NCI-H1436 treated with DMSO at 0.1 percent for 48 hours (cell line): ENCODE results near the gene CYP19A1.
"Not testable (repeated sequence)": the region's sequence is repeated elsewhere in the genome, so short reads cannot be mapped to it uniquely, and the experiment has no call there.

Experiments used
- DNase-seq: peaks from one replicate; lab custom pipeline; 2025; lab: John Stamatoyannopoulos, UW

Gene CYP19A1

GRCh38 chr15:51298620-51299019, 39.8 kb downstream of the CYP19A1 start:
- no peak for DNase-seq

GRCh38 chr15:51290720-51291119, 47.7 kb downstream of the CYP19A1 start:
- DNase-seq, result no peak

GRCh38 chr15:51289290-51289689, 49.1 kb downstream of the CYP19A1 start:
- no peak for DNase-seq

GRCh38 chr15:51288143-51289065, 50.0 kb downstream of the CYP19A1 start:
- DNase-seq, result no peak

GRCh38 chr15:51286816-51287215, 51.6 kb downstream of the CYP19A1 start:
- no peak for DNase-seq

GRCh38 chr15:51285399-51285798, 53.0 kb downstream of the CYP19A1 start:
- no peak for DNase-seq

GRCh38 chr15:51284871-51285270, 53.5 kb downstream of the CYP19A1 start:
- DNase-seq, result no peak

GRCh38 chr15:51283026-51283425, 55.4 kb downstream of the CYP19A1 start:
- DNase-seq, result no peak

- not testable (repeated sequence) for DNase-seq
Measured at GRCh38 chr15:51282241-51282640, 56.2 kb downstream of the CYP19A1 start.

GRCh38 chr15:51281368-51281967, 56.9 kb downstream of the CYP19A1 start:
- no peak for DNase-seq

GRCh38 chr15:51280838-51281237, 57.6 kb downstream of the CYP19A1 start:
- no peak for DNase-seq

- no peak for DNase-seq
Measured at GRCh38 chr15:51279391-51279790, 59.0 kb downstream of the CYP19A1 start.

GRCh38 chr15:51277101-51277500, 61.3 kb downstream of the CYP19A1 start:
- DNase-seq, result no peak

GRCh38 chr15:51274956-51275355, 63.4 kb downstream of the CYP19A1 start:
- no peak for DNase-seq

GRCh38 chr15:51270706-51271105, 67.7 kb downstream of the CYP19A1 start:
- DNase-seq, result no peak

- DNase-seq, result no peak
Measured at GRCh38 chr15:51269496-51269895, 68.9 kb downstream of the CYP19A1 start.

GRCh38 chr15:51267703-51268083, 70.7 kb downstream of the CYP19A1 start:
- DNase-seq, result no peak

- DNase-seq, result no peak
Measured at GRCh38 chr15:51267051-51267702, 71.2 kb downstream of the CYP19A1 start.

GRCh38 chr15:51266656-51267050, 71.7 kb downstream of the CYP19A1 start:
- DNase-seq, result no peak

- no peak for DNase-seq
Measured at GRCh38 chr15:51265037-51265555, 73.3 kb downstream of the CYP19A1 start.

GRCh38 chr15:51263726-51264125, 74.7 kb downstream of the CYP19A1 start:
- no peak for DNase-seq

GRCh38 chr15:51263116-51263515, 75.3 kb downstream of the CYP19A1 start:
- DNase-seq, result no peak

GRCh38 chr15:51262463-51262862, 75.9 kb downstream of the CYP19A1 start:
- DNase-seq, result no peak
